Measurements from ENCODE around the gene FAM120AOS.

DNA sequence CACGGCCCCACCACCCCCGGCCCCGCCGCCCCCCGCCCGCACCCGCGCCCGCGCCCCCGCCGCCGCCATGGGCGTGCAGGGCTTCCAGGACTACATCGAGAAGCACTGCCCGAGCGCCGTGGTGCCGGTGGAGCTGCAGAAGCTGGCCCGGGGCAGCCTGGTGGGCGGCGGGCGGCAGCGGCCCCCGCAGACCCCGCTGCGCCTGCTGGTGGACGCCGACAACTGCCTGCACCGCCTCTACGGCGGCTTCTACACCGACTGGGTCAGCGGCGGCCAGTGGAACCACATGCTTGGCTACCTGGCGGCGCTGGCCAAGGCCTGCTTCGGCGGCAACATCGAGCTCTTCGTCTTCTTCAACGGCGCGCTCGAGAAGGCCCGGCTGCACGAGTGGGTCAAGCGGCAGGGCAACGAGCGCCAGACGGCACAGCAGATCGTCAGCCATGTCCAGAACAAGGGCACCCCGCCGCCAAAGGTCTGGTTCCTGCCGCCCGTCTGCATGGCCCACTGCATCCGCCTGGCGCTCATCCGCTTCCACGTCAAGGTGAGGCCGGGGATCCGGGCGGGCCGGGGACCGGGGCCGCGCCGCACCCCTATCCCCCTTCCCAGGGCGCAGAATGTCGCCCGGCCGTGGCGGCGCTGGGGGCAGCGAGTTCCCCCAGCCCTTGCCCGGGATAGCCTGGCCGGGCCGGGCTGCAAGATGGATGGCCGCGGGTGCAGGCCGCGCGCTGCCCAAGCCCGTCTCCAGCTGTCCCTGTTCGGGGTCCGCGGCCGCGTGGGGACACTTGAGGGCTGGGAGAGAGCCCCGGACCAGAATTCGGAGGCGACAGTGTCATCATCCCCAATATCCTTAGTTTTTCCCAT, 1.3 kb downstream of the FAM120AOS start:
- TF ChIP-seq, protein P1, sequence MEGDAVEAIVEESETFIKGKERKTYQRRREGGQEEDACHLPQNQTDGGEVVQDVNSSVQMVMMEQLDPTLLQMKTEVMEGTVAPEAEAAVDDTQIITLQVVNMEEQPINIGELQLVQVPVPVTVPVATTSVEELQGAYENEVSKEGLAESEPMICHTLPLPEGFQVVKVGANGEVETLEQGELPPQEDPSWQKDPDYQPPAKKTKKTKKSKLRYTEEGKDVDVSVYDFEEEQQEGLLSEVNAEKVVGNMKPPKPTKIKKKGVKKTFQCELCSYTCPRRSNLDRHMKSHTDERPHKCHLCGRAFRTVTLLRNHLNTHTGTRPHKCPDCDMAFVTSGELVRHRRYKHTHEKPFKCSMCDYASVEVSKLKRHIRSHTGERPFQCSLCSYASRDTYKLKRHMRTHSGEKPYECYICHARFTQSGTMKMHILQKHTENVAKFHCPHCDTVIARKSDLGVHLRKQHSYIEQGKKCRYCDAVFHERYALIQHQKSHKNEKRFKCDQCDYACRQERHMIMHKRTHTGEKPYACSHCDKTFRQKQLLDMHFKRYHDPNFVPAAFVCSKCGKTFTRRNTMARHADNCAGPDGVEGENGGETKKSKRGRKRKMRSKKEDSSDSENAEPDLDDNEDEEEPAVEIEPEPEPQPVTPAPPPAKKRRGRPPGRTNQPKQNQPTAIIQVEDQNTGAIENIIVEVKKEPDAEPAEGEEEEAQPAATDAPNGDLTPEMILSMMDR (IDR thresholded peaks at IDR 0.05; ENCODE audit: low read depth, low read length) = no peak
- no peak for TF ChIP-seq EZH2phosphoT487 (IDR thresholded peaks at IDR 0.05; ENCODE audit: low read depth)

Measured in OCI-LY3 (cell line).